ENCODE measurements around the gene AFTPH.

GRCh38 chr2:64620661-64621060 is 96.5 kb downstream of the AFTPH start:
- TF ChIP-seq MLX (CRISPR knock-in tag; IDR thresholded peaks at IDR 0.05) = no peak
- no peak for TF ChIP-seq CREB1 (CRISPR knock-in tag; IDR thresholded peaks at IDR 0.05)
- no peak for TF ChIP-seq CTCF (IDR thresholded peaks at IDR 0.05)
- TF ChIP-seq, protein P1, sequence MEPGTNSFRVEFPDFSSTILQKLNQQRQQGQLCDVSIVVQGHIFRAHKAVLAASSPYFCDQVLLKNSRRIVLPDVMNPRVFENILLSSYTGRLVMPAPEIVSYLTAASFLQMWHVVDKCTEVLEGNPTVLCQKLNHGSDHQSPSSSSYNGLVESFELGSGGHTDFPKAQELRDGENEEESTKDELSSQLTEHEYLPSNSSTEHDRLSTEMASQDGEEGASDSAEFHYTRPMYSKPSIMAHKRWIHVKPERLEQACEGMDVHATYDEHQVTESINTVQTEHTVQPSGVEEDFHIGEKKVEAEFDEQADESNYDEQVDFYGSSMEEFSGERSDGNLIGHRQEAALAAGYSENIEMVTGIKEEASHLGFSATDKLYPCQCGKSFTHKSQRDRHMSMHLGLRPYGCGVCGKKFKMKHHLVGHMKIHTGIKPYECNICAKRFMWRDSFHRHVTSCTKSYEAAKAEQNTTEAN (CRISPR knock-in tag; IDR thresholded peaks at IDR 0.05) = no peak
- no peak for TF ChIP-seq ESRRA (CRISPR knock-in tag; IDR thresholded peaks at IDR 0.05; ENCODE audit: borderline replicate concordance)
- TF ChIP-seq NR1H2 (CRISPR knock-in tag; IDR thresholded peaks at IDR 0.05) = no peak
- TF ChIP-seq TEAD1 (CRISPR knock-in tag; IDR thresholded peaks at IDR 0.05) = no peak
- TF ChIP-seq, protein P2, sequence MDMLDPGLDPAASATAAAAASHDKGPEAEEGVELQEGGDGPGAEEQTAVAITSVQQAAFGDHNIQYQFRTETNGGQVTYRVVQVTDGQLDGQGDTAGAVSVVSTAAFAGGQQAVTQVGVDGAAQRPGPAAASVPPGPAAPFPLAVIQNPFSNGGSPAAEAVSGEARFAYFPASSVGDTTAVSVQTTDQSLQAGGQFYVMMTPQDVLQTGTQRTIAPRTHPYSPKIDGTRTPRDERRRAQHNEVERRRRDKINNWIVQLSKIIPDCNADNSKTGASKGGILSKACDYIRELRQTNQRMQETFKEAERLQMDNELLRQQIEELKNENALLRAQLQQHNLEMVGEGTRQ (CRISPR knock-in tag; IDR thresholded peaks at IDR 0.05) = no peak
